AG08395 (cell line): ENCODE data around the gene LCN2.
A peak's percentile ranks its signal among the peaks of the same experiment; 100 is the strongest.

Experiments
- DNase-seq: peaks from one replicate; pipeline ENCODE4 v3.0.0; 2012; ENCODE audit warnings: mixed read lengths, low spot score

Gene LCN2

DNA sequence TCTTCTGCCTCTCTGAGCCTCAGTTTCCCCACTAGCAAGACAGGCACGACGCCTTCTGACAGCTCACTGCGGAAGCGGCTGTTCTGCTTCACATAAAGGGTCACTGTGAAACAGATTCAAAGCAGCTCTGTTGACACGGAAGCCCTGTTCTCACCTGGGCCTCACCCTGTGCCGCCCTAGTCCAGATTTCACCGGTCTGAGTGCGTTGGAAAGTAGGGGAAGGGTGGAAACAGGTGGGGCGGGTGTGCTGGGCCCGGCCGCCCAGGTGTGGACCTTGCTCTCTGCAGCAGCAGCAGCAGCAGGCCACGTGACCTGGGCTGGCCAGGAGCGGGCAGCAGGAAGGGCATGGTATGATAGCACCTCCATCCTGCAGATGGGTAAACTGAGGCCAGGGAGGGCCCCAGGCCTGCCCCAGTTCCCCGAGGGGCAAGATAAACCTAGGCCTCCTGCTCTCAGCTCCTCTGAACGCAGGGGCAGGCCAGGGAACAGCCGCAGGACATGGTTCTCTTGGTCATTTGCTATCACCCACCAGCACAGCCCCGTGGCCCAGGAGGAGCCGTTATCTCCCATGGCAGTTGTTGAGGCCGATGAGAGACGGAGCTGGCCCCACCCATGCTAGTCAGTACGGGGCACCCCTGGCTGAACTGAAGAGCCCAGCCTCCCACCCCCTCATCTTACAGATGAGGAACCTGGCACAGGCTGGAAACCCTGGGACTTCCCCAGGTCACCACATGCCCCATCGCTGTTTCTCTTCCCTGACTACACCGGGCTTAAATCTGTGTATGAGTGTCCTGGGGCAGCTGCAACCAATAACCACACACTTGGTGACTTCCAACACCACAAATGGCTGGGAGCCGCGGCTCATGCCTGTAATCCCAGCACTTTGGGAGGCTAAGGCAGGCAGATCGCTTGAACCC, 33.8 kb upstream of the LCN2 start:
- no peak for DNase-seq

DNA sequence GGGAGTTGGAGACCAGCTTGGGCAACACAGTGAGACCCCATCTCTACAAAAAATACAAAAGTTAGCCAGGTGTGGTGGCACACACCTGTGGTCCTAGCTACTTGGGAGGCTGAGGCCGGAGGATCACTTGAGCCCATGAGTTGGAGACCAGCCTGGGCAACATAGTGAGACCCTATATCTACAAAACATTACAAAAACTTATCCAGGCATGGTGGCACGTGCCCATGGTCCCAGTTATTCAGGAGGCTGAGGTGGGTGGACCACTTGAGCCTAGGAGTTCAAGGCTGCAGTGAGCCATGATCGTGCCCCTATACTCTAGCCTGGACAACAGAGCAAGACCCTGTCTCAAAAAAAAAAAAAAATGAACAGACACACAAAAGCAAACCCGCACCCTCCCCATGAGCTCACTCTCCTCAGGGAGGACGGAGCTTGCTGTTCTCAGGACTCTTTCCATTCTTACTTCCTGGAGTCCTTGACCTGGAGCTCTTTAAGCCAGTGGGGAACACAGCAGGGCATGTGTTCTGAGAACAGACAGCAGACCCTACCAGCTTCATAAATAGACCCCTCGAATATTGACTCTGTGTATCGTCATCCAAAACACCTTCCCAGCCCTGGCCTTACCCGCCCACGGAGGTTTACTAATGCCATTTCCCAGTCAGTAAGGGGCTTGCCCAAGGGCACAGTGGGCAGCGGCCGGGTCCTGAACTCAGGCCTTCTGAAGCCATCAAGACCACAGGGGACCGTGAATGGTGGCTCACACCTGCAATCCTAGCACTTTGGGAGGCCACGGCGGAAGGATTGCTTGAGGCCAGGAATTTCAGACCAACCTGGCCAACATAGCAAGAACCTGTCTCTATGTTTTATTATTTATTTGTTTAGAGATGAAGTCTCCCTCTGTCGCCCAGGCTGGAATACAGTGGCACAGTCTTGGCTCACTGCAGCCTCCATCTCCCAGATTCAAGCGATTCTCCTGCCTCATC, 32.9 kb upstream of the LCN2 start:
- no peak for DNase-seq

DNA sequence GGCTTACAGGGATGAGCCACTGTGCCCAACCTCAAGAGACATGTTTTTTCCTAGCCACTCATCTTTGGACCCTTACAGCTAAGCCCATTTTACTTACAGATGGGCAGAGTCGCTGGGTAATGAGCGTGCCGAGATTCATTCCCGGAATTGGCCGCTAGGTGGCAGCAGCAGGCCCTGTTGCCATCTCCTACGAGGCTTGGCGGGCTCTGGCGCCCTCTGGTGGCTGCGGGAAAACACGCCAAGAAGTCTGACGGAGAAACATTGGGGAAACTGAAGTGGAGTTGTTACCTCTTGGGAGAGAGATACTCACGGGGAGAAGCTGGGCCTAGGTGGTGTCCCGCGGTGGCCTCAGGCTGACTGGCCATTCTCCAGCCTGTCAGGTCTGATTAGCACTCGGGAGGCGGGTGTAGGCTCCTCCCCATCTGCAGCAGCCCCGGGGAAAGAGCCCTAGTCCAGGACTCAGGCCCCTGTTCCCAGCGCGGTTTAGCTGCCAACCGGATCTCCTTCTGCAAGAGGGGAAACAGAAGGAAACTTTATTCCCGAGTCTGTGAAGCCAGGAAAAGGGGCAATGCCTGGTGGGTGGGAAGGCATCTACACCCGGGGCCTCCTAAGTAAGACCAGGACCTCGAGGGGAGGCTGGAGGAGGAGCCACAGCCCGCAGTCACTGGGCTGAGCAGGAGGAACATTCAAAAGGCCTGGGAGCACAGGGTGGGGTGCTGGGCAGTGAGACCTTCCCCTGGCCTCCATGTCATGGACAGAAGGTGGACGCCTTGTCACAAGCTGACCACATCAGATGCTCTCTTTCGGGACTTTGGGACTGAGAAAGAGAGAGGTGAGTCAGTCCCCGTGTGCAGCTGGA, 31.4 kb upstream of the LCN2 start:
- peak; percentile 89 for DNase-seq

DNA sequence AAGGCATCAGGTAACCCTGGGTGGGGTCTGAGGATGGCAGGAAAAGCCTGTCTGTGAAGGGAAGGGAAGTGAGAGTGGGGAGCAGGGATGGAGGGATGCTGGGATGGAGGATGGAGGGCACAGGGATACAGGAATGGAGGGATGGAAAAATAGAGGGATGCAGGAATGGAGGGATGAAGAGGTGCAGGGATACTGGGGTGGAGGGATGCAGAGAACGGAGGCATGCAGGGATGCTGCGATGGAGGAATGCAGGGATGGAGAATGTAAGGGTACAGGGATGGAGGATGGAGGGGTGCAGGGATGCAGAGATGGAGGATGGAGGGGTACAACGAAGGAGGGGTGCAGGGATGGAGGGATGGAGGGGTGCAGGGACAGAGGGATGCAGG, 30.8 kb upstream of the LCN2 start:
- DNase-seq = no peak

DNA sequence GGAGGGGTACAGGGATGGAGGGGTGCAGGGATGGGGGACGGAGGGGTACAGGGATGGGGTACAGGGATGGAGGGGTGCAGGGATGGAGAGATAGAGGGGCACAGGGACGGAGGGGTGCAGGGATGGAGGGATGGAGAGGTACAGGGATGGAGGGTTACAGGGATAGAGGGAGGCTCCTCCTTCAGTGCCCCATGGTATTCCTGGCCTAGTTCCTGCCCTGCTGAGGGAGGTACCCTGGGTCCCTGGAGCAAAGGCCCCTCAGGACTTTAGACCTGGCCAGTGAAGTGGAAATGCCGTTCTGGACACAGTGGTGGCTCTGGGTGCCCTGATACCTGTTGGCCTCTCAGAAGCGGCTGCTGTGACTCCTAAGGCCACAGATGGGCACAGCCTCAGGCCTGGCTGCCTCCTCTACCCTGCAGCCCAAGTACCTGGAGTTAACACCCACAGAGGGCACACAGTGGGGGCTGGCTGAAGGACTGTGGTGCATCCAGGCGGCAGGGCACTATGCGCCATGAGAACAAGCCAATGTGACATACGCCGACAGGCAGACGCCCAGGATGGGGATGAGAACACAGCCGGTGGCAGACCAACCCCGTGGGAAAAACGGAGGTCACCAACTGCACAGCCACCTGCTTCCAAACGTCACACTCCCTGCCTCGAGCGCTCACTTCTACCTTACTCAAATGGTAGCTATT, 30.1 kb upstream of the LCN2 start:
- DNase-seq = no peak

DNA sequence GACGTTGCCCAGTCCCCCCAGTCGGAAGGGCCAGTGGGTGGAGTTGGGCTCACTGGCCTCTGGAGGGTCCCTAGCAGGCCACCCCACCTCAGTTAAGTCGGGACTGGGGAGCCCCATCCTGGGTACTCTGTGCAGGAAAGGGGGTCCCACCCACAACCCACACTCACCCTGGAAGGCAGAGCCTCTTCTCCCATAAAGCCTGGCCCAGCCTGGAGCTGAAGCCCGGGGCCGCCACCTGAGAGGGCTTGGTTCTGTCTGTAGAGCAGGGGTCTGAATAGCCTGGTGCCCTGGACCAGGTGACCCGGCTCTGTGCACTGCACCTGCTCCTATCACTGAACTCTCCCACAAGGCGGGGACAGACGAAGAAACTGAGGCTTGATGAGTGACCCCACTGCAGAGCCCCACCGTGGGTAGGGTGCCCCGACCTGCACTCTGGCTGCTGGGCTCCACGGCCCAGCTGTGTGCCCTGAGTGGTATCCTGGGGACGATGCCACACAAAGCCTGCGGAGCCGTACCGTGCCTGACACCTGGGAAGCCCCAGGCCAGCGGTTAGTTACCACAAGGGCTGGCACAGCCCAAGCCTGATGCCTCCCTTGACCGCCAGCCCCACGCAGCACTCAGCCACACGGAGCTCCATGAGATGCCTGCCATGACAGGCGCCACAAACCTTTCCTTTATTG, 29.1 kb upstream of the LCN2 start:
- no peak for DNase-seq

DNA sequence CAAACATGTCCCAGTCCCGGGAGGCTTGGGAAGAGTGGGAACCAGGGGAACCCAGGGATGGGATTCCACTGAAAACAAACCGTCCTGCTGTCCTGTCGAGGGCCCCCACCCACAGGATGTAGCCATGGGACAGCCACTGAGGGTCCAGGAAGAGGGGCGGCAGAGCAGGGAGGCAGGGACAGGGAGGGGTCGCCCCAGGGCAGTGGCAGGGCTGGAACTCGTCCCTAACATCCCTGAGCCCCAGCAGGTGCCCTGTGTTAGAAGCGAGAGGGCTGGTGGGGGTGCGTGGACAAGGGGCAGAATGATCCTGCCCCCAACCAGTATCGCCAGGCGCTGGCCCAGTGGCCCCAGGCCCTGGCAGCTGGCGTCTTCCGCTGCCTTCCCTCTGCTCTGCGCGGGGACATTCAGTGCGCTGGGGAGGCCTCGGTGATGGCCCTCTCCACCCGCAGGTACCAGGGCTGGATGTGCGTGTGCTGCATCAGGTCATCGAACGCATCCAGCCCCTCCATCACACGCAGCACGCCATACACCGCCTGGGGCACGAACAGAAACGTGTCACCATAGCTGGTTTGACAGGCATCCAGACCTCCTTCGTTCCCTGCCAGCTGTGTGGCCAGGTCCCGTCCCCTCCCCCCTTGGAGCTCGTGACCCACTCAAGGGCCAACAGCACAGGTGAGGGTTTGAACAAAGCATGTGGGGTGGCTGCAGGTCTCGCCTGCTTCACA, 28.4 kb upstream of the LCN2 start:
- no peak for DNase-seq

DNA sequence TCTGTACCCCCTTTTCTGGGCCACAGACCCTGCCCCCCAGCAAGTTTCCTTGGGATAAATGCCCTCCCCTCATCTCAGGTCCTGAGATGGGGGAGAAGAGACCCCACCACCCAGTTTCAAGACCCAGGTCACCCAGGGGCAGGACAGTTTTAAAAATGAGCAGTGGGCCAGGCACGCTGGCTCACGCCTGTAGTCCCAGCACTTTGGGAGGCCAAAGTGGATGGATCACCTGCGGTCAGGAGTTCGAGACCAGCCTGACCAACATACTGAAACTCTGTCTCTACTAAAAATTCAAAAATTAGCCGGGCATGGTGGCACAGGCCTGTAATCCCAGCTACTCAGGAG, 27.8 kb upstream of the LCN2 start:
- DNase-seq = no peak

DNA sequence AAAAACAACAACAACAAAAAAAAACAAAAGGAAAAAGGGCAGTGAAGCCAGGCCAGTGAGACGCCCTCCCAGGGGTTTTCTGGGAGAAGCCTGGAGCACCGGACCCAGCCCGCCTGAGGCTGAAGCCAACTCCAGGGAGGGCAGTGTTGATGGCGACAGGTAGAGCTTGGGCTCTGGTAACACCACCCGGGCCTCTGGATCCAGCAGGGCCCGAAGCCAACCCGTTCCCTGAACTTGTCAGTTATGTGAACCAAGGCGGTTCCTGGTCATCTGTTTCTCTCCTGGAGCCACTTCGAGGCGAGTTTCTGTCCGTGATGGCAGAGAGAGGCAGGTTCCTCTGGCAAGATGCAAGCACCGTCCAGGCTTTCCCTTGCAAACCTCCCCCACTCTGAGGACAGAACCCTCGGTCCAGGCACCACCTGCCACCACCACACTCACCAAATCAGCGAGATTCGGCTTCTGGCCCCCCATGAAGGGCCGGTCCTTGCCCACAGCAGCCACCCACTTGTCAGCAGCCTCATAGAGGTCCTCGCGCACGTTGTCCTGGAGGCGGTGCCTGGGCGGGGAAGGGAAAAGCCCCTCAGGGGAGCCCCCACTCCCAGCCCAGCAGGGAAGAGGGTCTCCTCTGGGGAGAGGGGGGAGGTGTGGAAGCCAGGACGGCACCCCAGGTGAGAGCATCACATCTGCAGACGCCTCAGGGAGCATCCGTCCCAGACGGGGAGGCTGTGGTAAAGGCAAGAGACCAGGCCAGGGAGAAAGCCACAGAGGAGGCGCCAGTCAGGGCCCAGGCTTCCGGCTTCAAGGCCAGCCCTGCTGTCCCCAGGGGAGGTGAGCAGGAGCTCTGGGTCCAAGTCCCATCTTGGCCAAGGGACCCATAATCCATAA, 27.1 kb upstream of the LCN2 start:
- DNase-seq = no peak

DNA sequence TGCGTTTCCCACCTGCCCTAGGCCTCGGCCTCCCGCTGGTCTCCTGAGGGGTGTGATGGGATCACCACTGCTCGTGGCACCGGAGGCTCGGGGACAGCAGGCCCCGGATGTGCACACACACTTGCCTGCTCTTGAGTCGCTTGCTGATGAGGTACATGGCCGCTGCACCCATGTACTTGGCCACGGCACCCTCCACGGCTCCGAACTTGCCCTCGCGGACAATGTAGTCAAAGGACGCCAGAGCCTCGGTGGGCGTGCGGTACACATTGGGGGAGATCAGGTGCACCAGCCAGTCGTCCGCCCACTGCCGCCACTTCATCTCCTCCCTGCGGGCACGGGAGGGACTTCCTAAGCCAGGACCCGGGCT, 26.5 kb upstream of the LCN2 start:
- DNase-seq = no peak

DNA sequence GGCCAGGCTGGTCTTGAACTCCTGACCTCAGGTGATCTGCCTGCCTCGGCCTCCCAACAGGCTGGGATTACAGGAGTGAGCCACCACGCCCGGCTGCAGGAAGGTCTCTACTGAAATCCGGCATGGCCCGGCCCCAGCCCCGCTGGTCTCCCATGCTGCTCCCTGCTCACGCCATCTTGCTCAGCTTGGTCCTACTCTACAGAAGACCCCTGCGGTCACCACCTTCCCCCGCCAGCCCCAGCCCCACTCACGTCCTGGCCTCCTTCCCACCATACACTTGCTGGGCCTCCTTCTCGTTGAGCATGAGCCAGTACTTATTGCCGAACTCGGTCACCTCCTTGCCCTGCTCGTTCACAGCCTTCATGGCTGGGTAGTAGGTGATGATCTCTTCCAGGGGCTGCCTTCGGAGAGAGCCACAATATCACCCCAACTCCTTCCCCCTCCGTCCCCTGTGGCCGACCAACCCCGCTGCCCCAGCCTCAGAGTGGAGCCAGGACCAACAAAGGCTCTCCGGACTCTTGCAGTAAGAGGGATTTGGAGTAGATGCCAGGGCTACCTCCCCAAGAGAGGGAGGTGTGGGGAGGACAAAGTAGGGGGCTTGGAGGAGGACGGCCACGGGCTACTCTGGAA, 25.7 kb upstream of the LCN2 start:
- DNase-seq = no peak

DNA sequence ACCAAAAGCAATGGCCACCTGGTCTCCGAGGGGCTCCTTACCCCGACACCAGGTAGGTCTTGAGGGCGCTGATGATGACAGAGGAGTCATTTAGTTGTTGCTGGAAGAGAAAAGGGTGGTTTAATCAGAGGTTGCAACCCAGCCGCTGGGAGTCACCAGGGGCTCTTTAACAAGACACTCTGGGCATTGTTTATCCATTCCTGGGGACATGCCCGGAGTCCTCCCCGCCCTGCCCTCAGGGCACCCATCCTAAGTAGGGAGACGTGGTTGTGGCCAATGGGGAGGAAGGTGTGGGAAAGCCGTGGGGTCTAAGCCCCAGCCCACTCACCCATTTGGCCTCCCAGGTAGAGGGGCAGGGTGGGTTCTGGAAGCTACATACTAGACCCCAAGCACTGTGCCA, 24.8 kb upstream of the LCN2 start:
- no peak for DNase-seq

DNA sequence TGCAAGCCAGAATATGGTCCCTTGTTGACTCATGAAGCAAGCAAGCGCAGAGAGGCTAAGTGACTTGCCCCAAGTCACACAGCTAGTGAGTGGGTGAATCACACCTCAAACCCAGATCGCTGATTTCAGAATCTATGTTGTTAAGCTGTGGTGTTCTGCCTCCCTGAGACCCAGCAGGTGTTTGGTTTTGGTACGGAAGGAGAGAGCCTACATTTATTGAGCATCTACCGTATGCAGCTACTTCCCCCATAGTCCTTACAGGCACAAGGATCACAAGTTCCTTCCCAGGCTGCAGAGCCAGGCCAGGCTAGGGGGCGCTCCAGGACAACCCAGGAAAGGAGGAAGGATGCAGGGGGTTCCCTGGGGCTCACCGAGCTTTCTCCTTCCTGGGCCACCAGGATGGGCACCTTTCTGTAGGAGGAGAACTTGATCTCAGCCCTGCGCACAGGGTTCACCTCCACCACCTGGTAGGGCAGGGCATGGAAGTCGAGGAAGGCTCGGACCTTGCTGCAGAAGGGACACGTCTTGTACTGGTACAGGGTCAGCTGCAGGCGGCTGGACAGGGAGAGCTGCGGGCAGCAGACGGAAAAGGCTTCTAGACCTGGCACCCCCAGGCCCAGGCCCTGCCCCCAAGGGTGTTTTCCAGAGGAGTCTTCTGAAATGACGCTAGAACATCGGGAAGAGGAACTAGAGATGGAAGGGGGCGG, 24.2 kb upstream of the LCN2 start:
- DNase-seq = no peak

DNA sequence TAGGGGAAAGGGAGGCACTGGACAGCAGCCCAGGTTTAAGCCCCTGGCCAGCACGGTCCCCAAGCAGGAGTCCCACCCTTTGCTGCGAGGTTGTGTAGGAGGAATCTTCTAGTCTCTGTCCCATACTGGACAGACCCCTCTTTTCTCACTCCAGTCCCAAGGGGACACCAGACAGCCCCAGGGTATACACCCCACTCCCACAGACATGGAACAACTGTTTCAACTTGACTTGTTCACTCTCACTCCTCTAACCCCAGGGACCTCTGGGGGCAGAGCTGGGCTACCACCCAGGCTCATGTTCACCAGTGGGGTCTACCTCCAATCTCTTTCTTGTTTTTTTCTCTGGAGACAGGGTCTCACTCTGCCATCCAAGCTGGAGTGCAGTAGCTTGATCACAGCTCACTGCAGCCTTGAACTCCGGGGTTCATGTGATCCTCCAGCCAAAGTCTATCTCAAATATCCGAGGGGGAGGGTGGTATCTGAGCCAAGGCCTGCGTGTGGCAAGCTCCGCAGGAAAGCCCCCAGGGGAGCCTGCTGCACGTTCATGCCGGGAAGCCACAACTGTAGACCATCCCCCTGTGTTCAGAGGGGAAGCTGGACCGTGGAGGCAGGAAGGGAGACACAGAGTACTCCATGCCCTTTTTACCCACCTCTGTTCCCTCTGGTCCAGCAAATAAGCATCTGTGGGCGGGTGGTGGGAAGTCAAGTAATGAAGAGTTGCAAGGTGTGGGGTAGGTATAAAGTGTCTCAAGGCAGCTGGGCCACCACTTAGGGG, 23.5 kb upstream of the LCN2 start:
- no peak for DNase-seq

DNA sequence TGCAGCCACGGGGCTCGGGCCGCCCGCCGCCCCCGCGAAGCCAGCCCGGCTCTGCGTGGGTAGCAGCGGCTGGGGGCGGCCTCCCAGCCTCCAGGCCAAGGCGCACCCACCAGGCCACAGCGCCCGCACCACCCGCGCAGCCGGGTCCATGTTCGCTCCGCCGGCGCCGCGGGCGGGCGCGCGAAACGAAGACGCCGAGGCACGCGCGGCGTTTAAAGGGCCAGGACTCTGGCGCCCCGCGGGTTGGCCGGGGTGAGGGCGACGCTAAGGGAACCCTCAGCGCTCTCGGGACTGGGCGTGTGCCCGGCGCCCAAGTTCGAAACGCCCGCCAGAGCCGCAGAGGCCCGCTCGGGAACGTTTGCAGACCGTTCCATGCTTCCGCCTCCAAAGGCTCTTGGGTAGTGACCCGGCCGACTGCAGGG, 21.7 kb upstream of the LCN2 start, which contains the start of gene PTGES2:
Gene PTGES2, minus strand, starts transcription at position 162 of the 422 bp plus-strand sequence. Its CDS starts 12 bp downstream, at position 150.
- peak; percentile 81 for DNase-seq

DNA sequence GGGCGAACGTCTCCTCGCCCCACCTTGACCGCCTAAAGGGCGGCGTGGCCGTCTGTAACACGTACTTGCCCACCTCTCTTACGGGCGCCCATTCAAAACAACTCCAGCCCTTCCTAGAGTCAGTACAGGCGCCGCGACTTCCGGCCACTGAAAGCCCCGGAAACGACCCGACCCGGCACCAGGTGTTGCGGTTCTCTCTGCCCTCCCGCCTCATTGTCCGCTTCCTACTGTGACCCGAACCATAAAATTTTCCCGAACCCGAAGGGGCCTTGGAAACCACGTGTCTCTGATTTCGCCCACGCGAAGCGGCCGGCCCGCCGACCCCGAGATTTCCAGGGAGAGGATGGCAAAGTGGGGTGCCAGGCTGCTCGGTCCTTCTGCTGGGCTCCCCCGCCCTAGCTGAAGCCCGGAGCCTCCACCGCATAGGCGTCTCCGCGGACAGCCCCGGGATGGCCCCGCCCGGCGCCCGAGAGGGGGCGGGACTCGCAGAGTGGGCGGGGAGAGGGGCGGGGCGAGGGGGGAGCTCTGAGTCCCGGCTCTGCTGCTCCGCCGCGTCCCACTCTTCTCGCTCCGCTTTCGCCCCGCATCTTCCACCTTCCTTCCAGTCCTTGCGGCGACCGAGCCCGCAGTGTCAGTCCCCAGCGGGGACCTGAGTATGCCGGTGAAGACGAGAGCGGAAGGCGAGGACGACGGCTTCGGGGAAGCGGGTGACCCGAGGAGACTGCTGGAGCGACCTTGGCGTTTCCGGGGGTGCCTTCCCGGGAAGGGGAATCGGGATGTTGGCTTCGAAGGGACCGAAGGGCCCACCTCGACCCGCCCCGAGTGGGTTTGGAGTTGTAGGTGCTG, 21.0 kb upstream of the LCN2 start:
- DNase-seq = peak; percentile 89
